ENCODE measurements around the gene POU2F2.

DNA sequence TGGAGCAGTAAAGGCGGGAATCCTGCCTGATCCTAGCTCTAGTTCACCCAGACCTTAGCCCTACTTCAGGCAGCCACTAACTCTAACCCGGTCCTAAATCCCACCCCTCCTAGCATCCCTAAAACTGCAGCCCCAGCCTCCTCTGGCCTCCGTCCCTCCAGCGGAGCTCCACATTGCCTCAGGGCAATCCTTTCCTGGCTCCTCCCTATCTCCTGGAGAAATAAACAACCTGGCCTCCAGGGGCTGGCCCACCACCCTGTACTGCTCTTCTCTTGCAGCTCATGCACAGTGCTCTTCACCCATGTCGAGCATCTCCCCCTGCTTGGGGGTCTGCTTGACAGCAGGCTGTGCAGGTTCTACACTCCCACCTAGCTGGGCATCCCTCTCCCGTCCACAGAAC is 6.7 kb downstream of the POU2F2 start:
- TF ChIP-seq, protein P1, sequence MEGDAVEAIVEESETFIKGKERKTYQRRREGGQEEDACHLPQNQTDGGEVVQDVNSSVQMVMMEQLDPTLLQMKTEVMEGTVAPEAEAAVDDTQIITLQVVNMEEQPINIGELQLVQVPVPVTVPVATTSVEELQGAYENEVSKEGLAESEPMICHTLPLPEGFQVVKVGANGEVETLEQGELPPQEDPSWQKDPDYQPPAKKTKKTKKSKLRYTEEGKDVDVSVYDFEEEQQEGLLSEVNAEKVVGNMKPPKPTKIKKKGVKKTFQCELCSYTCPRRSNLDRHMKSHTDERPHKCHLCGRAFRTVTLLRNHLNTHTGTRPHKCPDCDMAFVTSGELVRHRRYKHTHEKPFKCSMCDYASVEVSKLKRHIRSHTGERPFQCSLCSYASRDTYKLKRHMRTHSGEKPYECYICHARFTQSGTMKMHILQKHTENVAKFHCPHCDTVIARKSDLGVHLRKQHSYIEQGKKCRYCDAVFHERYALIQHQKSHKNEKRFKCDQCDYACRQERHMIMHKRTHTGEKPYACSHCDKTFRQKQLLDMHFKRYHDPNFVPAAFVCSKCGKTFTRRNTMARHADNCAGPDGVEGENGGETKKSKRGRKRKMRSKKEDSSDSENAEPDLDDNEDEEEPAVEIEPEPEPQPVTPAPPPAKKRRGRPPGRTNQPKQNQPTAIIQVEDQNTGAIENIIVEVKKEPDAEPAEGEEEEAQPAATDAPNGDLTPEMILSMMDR (conservative IDR thresholded peaks at IDR 0.05; ENCODE audit: low read depth, low read length), result no peak
- TF ChIP-seq EZH2 (IDR thresholded peaks at IDR 0.05; ENCODE audit: low read length, unreplicated experiment) (no peak), EZH2phosphoT487 (IDR thresholded peaks at IDR 0.05; ENCODE audit: borderline replicate concordance, low read length) (no peak)
